Cardiac muscle cell (in vitro differentiated cells and primary cell): Measurements from ENCODE around the gene SMAD9. TPM values are rescaled to one million over a fixed set of nuclear protein-coding genes. Genes with fewer than 3 reads are reported as not detected.

Experiments used
- DNase-seq, 2 donors: peaks; one replicate each; pipeline versions ENCODE4 v3.0.0 to v3.0.0-alpha.2; 2010 to 2017; ENCODE audit warnings: low read depth in 1 of 2, low spot score in 1 of 2
- H3K27ac ChIP-seq: fragments of 200-600 bp; sonication (generic); 2 replicates; pipeline ENCODE4 v1.5.1; 2016
- H3K27me3 ChIP-seq: fragments of 200-600 bp; sonication (generic); 2 replicates; pipeline ENCODE4 v1.6.0; 2016; ENCODE audit warnings: control low read depth
- H3K36me3 ChIP-seq: fragments of 200-600 bp; sonication (generic); 2 replicates; pipeline ENCODE4 v1.5.1; 2016; ENCODE audit warnings: control low read depth
- H3K4me1 ChIP-seq: fragments of 200-600 bp; sonication (generic); 2 replicates; pipeline ENCODE4 v1.8.1; 2017; ENCODE audit warnings: low read depth, mild to moderate bottlenecking, mixed run types
- H3K4me3 ChIP-seq: fragments of 200-600 bp; sonication (generic); 2 replicates; pipeline ENCODE4 v1.5.1; 2016; ENCODE audit warnings: mild to moderate bottlenecking
- H3K9me3 ChIP-seq: fragments of 200-600 bp; sonication (generic); 2 replicates; pipeline ENCODE4 v1.5.1; 2017; ENCODE audit warnings: low read depth, mild to moderate bottlenecking, control low read depth
- CTCF ChIP-seq: IDR thresholded peaks from 2 replicates; pipeline ENCODE4 v1.5.1; 2012; ENCODE audit warnings: low read depth, mild to moderate bottlenecking, low read length
- polyA plus RNA-seq: library from polyadenylated mRNA; unstranded; fragments of >200 nt; fragmentation: Nextera tagmentation; extraction: Ambion mirVana; gene quantifications from 2 replicates; pipeline ENCODE4 v1.2.1, GENCODE V29; 2016
- total RNA-seq: library from RNA; depleted of rRNA; stranded (reverse); fragments of >200 nt; gene quantifications from 2 replicates; pipeline ENCODE4 v1.2.3, GENCODE V29; 2016

SMAD9 gene
- total and polyA plus RNA-seq, 2 experiments from 2014 or later: 24.5 to 57.9 TPM

DNA sequence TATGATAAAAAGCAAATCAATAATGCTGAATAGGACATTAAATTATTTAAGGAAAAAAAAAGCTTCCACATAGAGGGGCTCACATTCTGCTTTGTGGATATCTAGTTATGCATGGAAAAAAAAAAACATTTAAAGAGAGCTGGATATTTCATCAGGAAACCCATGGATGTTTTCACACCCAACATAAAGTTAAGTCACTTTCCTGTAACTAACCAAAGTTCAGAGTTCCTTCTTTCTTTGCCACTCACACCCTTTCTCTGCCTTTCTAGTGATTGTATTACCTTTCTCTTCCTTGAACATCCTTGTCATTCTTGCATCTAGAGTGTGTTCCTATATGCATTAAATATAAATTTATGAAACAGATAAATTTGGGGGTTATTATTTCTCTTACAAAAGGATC is 53.8 kb downstream of the SMAD9 start:
- Histone ChIP-seq H3K4me1 (peaks cover 1% of the 10 kb centered on the region), H3K4me3 (no peak overlapping the region), H3K9me3 (no peaks in the 10 kb centered on the region), H3K27me3 (no peaks in the 10 kb centered on the region), H3K27ac (no peak overlapping the region), H3K36me3 (peaks cover 40% of the 10 kb centered on the region)
- TF ChIP-seq CTCF: no peak
- no peak for DNase-seq

DNA sequence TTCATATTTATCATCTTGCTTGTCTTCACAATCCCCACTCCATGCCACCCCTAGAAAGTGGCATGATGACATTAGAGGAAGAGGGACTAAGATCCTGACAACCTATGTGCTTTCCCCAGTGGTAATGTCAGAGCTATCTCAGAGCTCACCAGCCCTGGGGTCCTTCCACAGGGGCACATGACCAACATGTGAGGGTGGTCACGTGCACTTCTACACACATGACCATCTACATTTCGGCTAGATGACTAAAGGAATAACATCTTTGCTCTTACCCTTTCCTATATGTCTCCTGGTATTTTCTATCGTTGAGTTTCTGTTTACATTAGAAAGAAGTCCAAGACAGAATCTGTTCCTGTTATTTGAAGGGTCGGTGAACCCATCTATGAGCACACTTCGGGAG is 54.8 kb downstream of the SMAD9 start:
- no peak for DNase-seq
- H3K4me3 ChIP-seq: no peak overlapping the region
- H3K4me1 ChIP-seq: peaks cover 6% of the 10 kb centered on the region
- no peak overlapping the region for H3K27ac ChIP-seq
- TF ChIP-seq CTCF: no peak
- H3K27me3 ChIP-seq: no peaks in the 10 kb centered on the region
- H3K9me3 ChIP-seq: no peaks in the 10 kb centered on the region
- H3K36me3 ChIP-seq: peaks cover 40% of the 10 kb centered on the region

DNA sequence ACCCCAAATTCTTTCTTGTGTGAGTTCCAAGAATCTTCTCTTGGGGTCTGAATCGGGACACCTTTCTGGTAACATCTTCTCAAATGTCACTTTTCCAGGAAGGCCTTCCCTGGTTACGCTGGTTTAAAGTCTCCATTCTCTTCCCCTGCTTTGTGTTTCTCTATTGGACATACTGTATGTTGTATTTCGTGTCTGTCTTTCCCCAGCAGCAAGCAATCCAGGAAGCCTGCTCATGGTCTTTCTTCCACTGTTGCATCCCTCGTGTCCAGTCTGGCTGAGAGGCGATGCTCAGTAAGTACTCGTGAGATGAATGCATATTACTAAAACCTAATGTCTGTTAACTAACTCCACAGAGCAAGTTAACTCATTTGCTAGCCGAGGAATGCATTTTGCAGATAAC is 57.3 kb downstream of the SMAD9 start:
- Histone ChIP-seq H3K9me3 (no peaks in the 10 kb centered on the region), H3K4me1 (peaks cover 6% of the 10 kb centered on the region), H3K27me3 (no peaks in the 10 kb centered on the region), H3K36me3 (peaks cover 27% of the 10 kb centered on the region), H3K27ac (peak overlapping the region; percentile 26), H3K4me3 (no peak overlapping the region)
- TF ChIP-seq CTCF: no peak
- DNase-seq: no peak

DNA sequence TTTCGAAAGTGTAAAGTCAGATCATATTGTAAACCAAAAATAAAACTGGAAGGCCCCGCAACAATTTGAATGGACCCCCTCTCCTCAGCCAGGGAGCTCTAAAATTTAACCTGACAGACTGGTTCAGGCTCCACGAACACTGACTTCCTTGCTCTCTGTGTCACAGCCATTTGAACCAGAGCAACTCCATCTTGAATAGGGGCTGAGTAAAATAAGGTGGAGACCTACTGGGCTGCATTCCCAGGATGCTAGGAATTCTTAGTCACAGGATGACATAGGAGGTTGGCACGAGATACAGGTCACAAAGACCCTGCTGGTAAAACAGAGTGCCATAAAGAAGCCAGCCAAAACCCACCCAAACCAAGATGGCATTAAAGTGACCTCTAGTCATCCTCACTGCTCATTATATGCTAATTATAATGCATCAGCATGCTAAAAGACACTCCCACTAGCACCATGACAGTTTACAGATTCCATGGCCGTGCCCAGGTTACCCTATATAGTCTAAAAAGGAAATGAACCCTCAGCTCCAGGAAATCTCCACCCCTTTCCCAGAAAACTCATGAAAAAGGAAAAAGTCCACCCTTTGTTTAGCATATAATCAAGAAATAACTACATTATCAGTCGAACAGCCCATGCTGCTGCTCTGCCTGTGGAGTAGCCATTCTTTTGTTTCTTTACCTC is 57.9 kb downstream of the SMAD9 start:
- peak in 1 of 2 donors; percentile 30 for DNase-seq

GRCh38 chr13:36859259-36859658 is 60.8 kb downstream of the SMAD9 start:
- no peak overlapping the region for H3K4me3 ChIP-seq
- H3K9me3 ChIP-seq: no peaks in the 10 kb centered on the region
- peaks cover 6% of the 10 kb centered on the region for H3K4me1 ChIP-seq
- no peaks in the 10 kb centered on the region for H3K27me3 ChIP-seq
- no peak overlapping the region for H3K27ac ChIP-seq
- no peak for DNase-seq
- peaks cover 16% of the 10 kb centered on the region for H3K36me3 ChIP-seq
- TF ChIP-seq CTCF: no peak

More for the DNA sequence above, 57.9 kb downstream of the SMAD9 start:
- Histone ChIP-seq H3K9me3 (no peaks in the 10 kb centered on the region), H3K4me1 (peaks cover 6% of the 10 kb centered on the region), H3K4me3 (no peak overlapping the region), H3K27me3 (no peaks in the 10 kb centered on the region), H3K36me3 (peaks cover 24% of the 10 kb centered on the region), H3K27ac (peak overlapping the region; percentile 26)
- no peak for TF ChIP-seq CTCF
